K562 (cell line): ENCODE measurements around the gene CYRIA. TPM values are rescaled to one million over a fixed set of nuclear protein-coding genes. Genes with fewer than 3 reads are reported as not detected.

Source experiments
- ATAC-seq: fragments of 200-7000 bp; cut with Tn5 transposase; 3 replicates; pipeline ENCODE4 v1.9.1; 2020; ENCODE audit warnings: moderate library complexity
- BruUV-seq: library from RNA; stranded (reverse); fragments of 400-500 nt; replicated peaks from 2 replicates; lab custom pipeline; 2021; lab: Mats Ljungman, UMichigan
- CTCF ChIA-PET: fragments of 300-600 bp; formaldehyde crosslinking; extraction: SDS; loops from one replicate; lab custom pipeline; 2021; ENCODE audit warnings: low intra/inter-chr PET ratio; lab: Yijun Ruan, JAX
- POLR2A ChIA-PET: fragments of 300-600, 350-650 bp; sonication (Branson Sonifier 250); formaldehyde crosslinking; extraction: SDS; loops from one replicate; lab custom pipeline; 2021; ENCODE audit warnings: antibody characterized with exemption, inconsistent platforms; lab: Yijun Ruan, JAX
- DNase-seq, 4 experiments: peaks; one replicate each; pipeline versions ENCODE4 v3.0.0 to v3.0.0-alpha.2; 2011 to 2018; ENCODE audit warnings: low spot score in 3 of 4, mixed read lengths in 3 of 4; ENCODE audit errors: extremely low read depth in 1 of 4
- FAIRE-seq: peaks from 2 replicates; lab custom pipeline; 2011; peaks lifted over from hg19 to GRCh38; lab: Jason Lieb, UNC
- H2AFZ ChIP-seq: 2 replicates; pipeline ENCODE4 v1.6.0; 2011; ENCODE audit warnings: low read depth, low read length, control low read depth, inconsistent platforms
- H3K27ac ChIP-seq: fragments of 200-600 bp; 3 replicates; pipeline ENCODE4 v1.8.0; 2011; ENCODE audit warnings: low read depth, mild to moderate bottlenecking, control low read depth, inconsistent platforms, low read length, moderate library complexity, mixed read lengths; ENCODE audit errors: extremely low read depth
- H3K27me3 ChIP-seq, 2 experiments: fragments of 300-600 bp in 1 of 2; 2 replicates in 1 of 2; 3 replicates in 1 of 2; pipeline versions ENCODE4 v1.6.0 to v1.8.0; 2011; ENCODE audit warnings: inconsistent platforms in 2 of 2, low read length in 2 of 2, mild to moderate bottlenecking in 1 of 2, mixed read lengths in 1 of 2, moderate library complexity in 1 of 2; ENCODE audit not compliant: control insufficient read depth in 2 of 2, insufficient read depth in 2 of 2
- H3K36me3 ChIP-seq: fragments of 300-600 bp; 3 replicates; pipeline ENCODE4 v1.8.0; 2011; ENCODE audit warnings: mild to moderate bottlenecking, low read length, inconsistent platforms; ENCODE audit not compliant: control insufficient read depth, insufficient read depth
- H3K4me1 ChIP-seq, 2 experiments: fragments of 200-600 bp in 1 of 2; replicated peaks in 1 of 2; 2 replicates in 1 of 2; 3 replicates in 1 of 2; pipeline versions ENCODE4 v1.5.1 to v1.8.0; 2011; ENCODE audit warnings: inconsistent platforms in 2 of 2, low read length in 2 of 2, mild to moderate bottlenecking in 1 of 2, mixed read lengths in 1 of 2, moderate library complexity in 1 of 2; ENCODE audit not compliant: control insufficient read depth in 2 of 2, insufficient read depth in 2 of 2
- H3K4me2 ChIP-seq: 2 replicates; pipeline ENCODE4 v1.6.1; 2011; ENCODE audit warnings: low read length, control low read depth, inconsistent platforms, mixed read lengths; ENCODE audit not compliant: insufficient read depth
- H3K4me3 ChIP-seq: fragments of 200-600 bp; sonication (generic), shearing (Covaris generic); 2 replicates; pipeline ENCODE4 v1.5.1; 2016; ENCODE audit warnings: control low read depth, inconsistent platforms
- H3K79me2 ChIP-seq: fragments of 200-600 bp; 3 replicates; pipeline ENCODE4 v1.8.0; 2011; ENCODE audit warnings: low read length, inconsistent platforms; ENCODE audit not compliant: control insufficient read depth, insufficient read depth
- H3K9ac ChIP-seq, 2 experiments: 2 replicates each; pipeline versions ENCODE4 v1.6.0 to v1.6.1; 2011; ENCODE audit warnings: low read depth in 2 of 2, low read length in 2 of 2, control low read depth in 1 of 2, inconsistent platforms in 1 of 2, mild to moderate bottlenecking in 1 of 2, mixed read lengths in 1 of 2; ENCODE audit not compliant: insufficient read depth in 1 of 2
- H3K9me1 ChIP-seq: one replicate; pipeline ENCODE4 v1.6.0; 2011; ENCODE audit warnings: inconsistent platforms, mild to moderate bottlenecking, low read length, moderate library complexity; ENCODE audit not compliant: control insufficient read depth, insufficient read depth
- H3K9me3 ChIP-seq: replicated peaks from 2 replicates; pipeline ENCODE4 v1.5.1; 2011; ENCODE audit warnings: low read depth, low read length, inconsistent platforms; ENCODE audit not compliant: control insufficient read depth, insufficient read depth
- H4K20me1 ChIP-seq: replicated peaks from 2 replicates; pipeline ENCODE4 v1.6.1; 2011; ENCODE audit warnings: low read length, inconsistent platforms, mixed read lengths; ENCODE audit not compliant: control insufficient read depth, insufficient read depth
- FIP1L1 ChIP-seq: fragments of 200-400 bp; formaldehyde crosslinking; IDR thresholded peaks from 2 replicates; pipeline ENCODE4 v1.6.1; 2018; ENCODE audit warnings: mild to moderate bottlenecking, low read depth, low read length; ENCODE audit not compliant: poor library complexity, severe bottlenecking
- HEY1 ChIP-seq: fragments of 250-450 bp; sonication (Bioruptor Pico); IDR thresholded peaks from 2 replicates; pipeline ENCODE4 v1.5.0; 2020; ENCODE audit warnings: mild to moderate bottlenecking, moderate library complexity, borderline replicate concordance
- KLF13 ChIP-seq: fragments of 450-650 bp; IDR thresholded peaks from 2 replicates; pipeline ENCODE4 v1.6.1; 2016; ENCODE audit warnings: missing genetic modification characterization, low read depth, mild to moderate bottlenecking, missing compliant biosample characterization, moderate library complexity, borderline replicate concordance
- STAT5B ChIP-seq: fragments of 250-450 bp; sonication (Bioruptor Pico); IDR thresholded peaks from 2 replicates; pipeline ENCODE4 v1.8.0; 2021; ENCODE audit warnings: mild to moderate bottlenecking, inconsistent platforms
- TAL1 ChIP-seq: fragments of 450-650 bp; IDR thresholded peaks from 2 replicates; pipeline ENCODE4 v1.6.1; 2016; ENCODE audit warnings: mild to moderate bottlenecking
- TBL1XR1 ChIP-seq, 2 experiments: IDR thresholded peaks; 2 replicates each; pipeline ENCODE4 v1.6.1; 2012; ENCODE audit warnings: improper control_type of control experiment in 2 of 2, low read length in 2 of 2, mild to moderate bottlenecking in 1 of 2
- THRAP3 ChIP-seq: fragments of 450-650 bp; IDR thresholded peaks from 2 replicates; pipeline ENCODE4 v1.6.1; 2016; ENCODE audit warnings: mild to moderate bottlenecking, inconsistent platforms, borderline replicate concordance
- ZBTB5 ChIP-seq: fragments of 450-650 bp; IDR thresholded peaks from 2 replicates; pipeline ENCODE4 v1.6.1; 2017; ENCODE audit warnings: antibody characterized with exemption
- ZNF699 ChIP-seq: fragments of 250-450 bp; sonication (Bioruptor Pico); IDR thresholded peaks from 2 replicates; pipeline ENCODE4 v1.8.0; 2021; ENCODE audit warnings: mild to moderate bottlenecking, moderate library complexity; ENCODE audit not compliant: insufficient replicate concordance
- WGBS: fragments of 100-300 bp; shearing (Covaris generic); methylation state at CpG from one replicate; pipeline ENCODE4 v1.1.6; 2016; ENCODE audit warnings: low coverage, mixed read lengths; ENCODE audit not compliant: insufficient coverage; ENCODE audit errors: missing lambda C conversion rate; 5-methylcytosine and 5-hydroxymethylcytosine counted together
- in situ Hi-C: fragments of 300-500 bp; cut with MboI; formaldehyde crosslinking; loops from 4 replicates; pipeline ENCODE4 v1.15.0; 2018; ENCODE audit warnings: inconsistent platforms, mixed read lengths
- intact Hi-C: fragments of 100-400 bp; cut with micrococcal nuclease; formaldehyde crosslinking; loops from 2 replicates; pipeline ENCODE4 v1.14.2; 2022
- polyA plus RNA-seq, 8 experiments: library from polyadenylated mRNA; depleted of rRNA in 4 of 8; stranded (reverse) in 5 of 8; unstranded in 3 of 8; fragments of >200 nt; fragmentation: Nextera tagmentation in 2 of 8; fragmentation: Illumina TruSeq in 1 of 8; extraction: Ambion mirVana in 2 of 8; extraction: Trizol in 1 of 8; gene quantifications; 2 replicates each; pipeline versions ENCODE4 v1.2.1 to v1.2.3, GENCODE V29; 2011 to 2014; ENCODE audit warnings: inconsistent platforms in 1 of 8, missing spikeins in 1 of 8
- total RNA-seq, 7 experiments: library from RNA; depleted of rRNA in 6 of 7; stranded (reverse); fragments of >200 nt in 6 of 7; fragmentation: Illumina TruSeq in 2 of 7; extraction: Trizol in 2 of 7; gene quantifications; 2 replicates each; pipeline versions ENCODE4 v1.2.1 to v1.2.3, GENCODE V29; 2011 to 2021; ENCODE audit warnings: low replicate concordance in 1 of 7

CYRIA gene
- total and polyA plus RNA-seq, 9 of the 15 experiments (the other 6 are each of a cell fraction or from before 2014, with no cell fraction given) = 0.84 to 5.6 (median 3.0) TPM

GRCh38 chr2:16623031-16623430, 42.6 kb downstream of the CYRIA start:
- H4K20me1 ChIP-seq = no peaks in the 10 kb centered on the region
- no TSS peak for BruUV-seq
- no peaks in the 10 kb centered on the region for H3K9me3 ChIP-seq
- H3K4me3 ChIP-seq = no peak overlapping the region
- 60% methylated on average over 6 of the region's 6 CpGs for WGBS
- TF ChIP-seq TAL1 = no peak
- TF ChIP-seq TBL1XR1 (IDR thresholded peaks at IDR 0.05; ENCODE audit: low read length in 2 of 2) = no peak
- TF ChIP-seq ZNF699 (CRISPR knock-in tag) = no peak
- no peak for TF ChIP-seq HEY1 (CRISPR knock-in tag)
- TF ChIP-seq FIP1L1 = no peak
- no peak for TF ChIP-seq KLF13 (tag)
- TF ChIP-seq STAT5B (CRISPR knock-in tag) = no peak
- TF ChIP-seq ZBTB5 = no peak
- TF ChIP-seq THRAP3 = no peak
- TF ChIP-seq, all 486 proteins: peak for 0
- H3K36me3 ChIP-seq = no peaks in the 10 kb centered on the region
- FAIRE-seq = no peak
- intact Hi-C loops (loop anchor here (5.0 to 10.0 kb wide), 2 partner anchors 39 to 682 kb away; no protein-coding TSS in a partner anchor), in situ Hi-C loops (loop anchor here (5.0 to 25.0 kb wide), 2 partner anchors 129 to 689 kb away; no protein-coding TSS in a partner anchor)
- no peaks in the 10 kb centered on the region for H3K27me3 ChIP-seq
- H3K79me2 ChIP-seq = no peaks in the 10 kb centered on the region
- H3K4me2 ChIP-seq = no peak overlapping the region
- no peak overlapping the region for H2AFZ ChIP-seq
- H3K4me1 ChIP-seq = peaks cover 13 to 48% of the 10 kb centered on the region in 2 experiments
- DNase-seq = no peak
- CTCF ChIA-PET = no interaction called here
- H3K9me1 ChIP-seq = no peaks in the 10 kb centered on the region
- H3K27ac ChIP-seq = no peak overlapping the region
- no peak overlapping the region for H3K9ac ChIP-seq
- POLR2A ChIA-PET = interaction anchor here (0.8 to 1.7 kb wide), 3 partner anchors 11 to 93 kb away, joined by 3 to 4 read pairs (median 3); no protein-coding TSS in a partner anchor
- no peak for ATAC-seq
